ENCODE results near the gene AGK. TPM values are rescaled to one million over a fixed set of nuclear protein-coding genes. Genes with fewer than 3 reads are reported as not detected.

Gene AGK
- total RNA-seq, 1 donor: 43.2 TPM

GRCh38 chr7:141704112-141704511 lies 152.9 kb downstream of the AGK start:
- H3K4me3 ChIP-seq (ENCODE audit: low read depth, low read length): no peak overlapping the region
- TF ChIP-seq CTCF (IDR thresholded peaks at IDR 0.05; ENCODE audit: insufficient read depth, low read depth, low read length): no peak
- DNase-seq (ENCODE audit: low read depth): no peak

DNA sequence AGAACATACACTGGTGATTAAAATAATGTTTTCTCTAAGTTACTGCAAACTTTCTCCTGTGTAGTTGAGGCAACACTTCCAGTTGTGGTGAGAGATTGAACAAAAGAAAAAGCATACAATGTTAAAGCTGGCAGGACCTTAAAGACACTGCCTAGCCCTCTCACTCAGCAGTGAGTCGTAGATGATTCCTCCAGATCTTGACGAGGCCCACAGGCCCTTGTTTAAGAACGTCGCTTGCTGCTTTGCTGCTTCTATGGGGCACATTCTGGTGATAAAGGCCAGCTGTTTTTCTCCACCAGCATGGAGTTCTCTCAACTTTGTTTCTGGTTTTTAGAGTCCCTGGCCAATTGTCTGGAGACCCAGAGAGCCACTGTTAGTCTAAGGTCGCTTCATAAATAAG lies 153.5 kb downstream of the AGK start:
- no peak for DNase-seq (ENCODE audit: low read depth)
- no peak overlapping the region for H3K4me3 ChIP-seq (ENCODE audit: low read depth, low read length)
- no peak for TF ChIP-seq CTCF (IDR thresholded peaks at IDR 0.05; ENCODE audit: insufficient read depth, low read depth, low read length)

Other genes starting within 250 kb of the AGK start
- 4.8 and 5.6 TPM in 2 replicates for gene DENND11, start 150.8 kb downstream of the AGK start, total RNA-seq
- 0.32 TPM in 1 of 2 replicates, not detected in the other for gene WEE2, start 156.9 kb downstream of the AGK start, total RNA-seq
- gene SSBP1, start 186.9 kb downstream of the AGK start, total RNA-seq: 105 and 111 TPM in 2 replicates
- gene TAS2R3, start 212.7 kb downstream of the AGK start, total RNA-seq: 1.3 and 1.7 TPM in 2 replicates
- 0.86 and 1.3 TPM in 2 replicates for gene TAS2R4, start 225.3 kb downstream of the AGK start, total RNA-seq
- gene TAS2R5, start 238.8 kb downstream of the AGK start, total RNA-seq: 0.32 and 0.86 TPM in 2 replicates

Measured in fibroblast of villous mesenchyme (primary cell).